Endothelial cell of hepatic sinusoid (primary cell): ENCODE results near the gene SEC61A1.

Source experiments
- in situ Hi-C: cut with HindIII; loops from 2 replicates; pipeline ENCODE4 v1.10.0; 2017; ENCODE audit warnings: low sequenced_read_pairs

Gene SEC61A1

GRCh38 chr3:128056258-128056657, 4.0 kb downstream of the SEC61A1 start:
- in situ Hi-C loops, result no loop called here

GRCh38 chr3:128060473-128061381, 8.5 kb downstream of the SEC61A1 start:
- in situ Hi-C loops, result loop anchor here (5.0 kb wide), 1 partner anchor 58 kb away; no protein-coding TSS in a partner anchor

GRCh38 chr3:128062033-128062745, 10.0 kb downstream of the SEC61A1 start:
- in situ Hi-C loops, result loop anchor here (5.0 kb wide), 1 partner anchor 60 kb away; no protein-coding TSS in a partner anchor

GRCh38 chr3:128063865-128064264, 11.6 kb downstream of the SEC61A1 start:
- in situ Hi-C loops, result loop anchor here (5.0 kb wide), 1 partner anchor 62 kb away; no protein-coding TSS in a partner anchor

- in situ Hi-C loops, result loop anchor here (5.0 kb wide), 1 partner anchor 63 kb away; no protein-coding TSS in a partner anchor
Observed at GRCh38 chr3:128064962-128065361, 12.7 kb downstream of the SEC61A1 start.

- in situ Hi-C loops, result no loop called here
Observed at GRCh38 chr3:128066114-128066513, 13.9 kb downstream of the SEC61A1 start.

GRCh38 chr3:128066676-128067075, 14.4 kb downstream of the SEC61A1 start:
- in situ Hi-C loops, result no loop called here

GRCh38 chr3:128067489-128067888, 15.3 kb downstream of the SEC61A1 start:
- in situ Hi-C loops, result no loop called here

GRCh38 chr3:128068156-128068620, 16.0 kb downstream of the SEC61A1 start:
- in situ Hi-C loops, result no loop called here

- in situ Hi-C loops, result no loop called here
Observed at GRCh38 chr3:128069271-128069670, 17.0 kb downstream of the SEC61A1 start.

- in situ Hi-C loops, result no loop called here
Observed at GRCh38 chr3:128070898-128071591, 18.8 kb downstream of the SEC61A1 start.

GRCh38 chr3:128071771-128072453, 19.7 kb downstream of the SEC61A1 start:
- in situ Hi-C loops, result no loop called here

GRCh38 chr3:128072454-128073184, 20.4 kb downstream of the SEC61A1 start:
- in situ Hi-C loops, result no loop called here

- in situ Hi-C loops, result no loop called here
Observed at GRCh38 chr3:128073185-128073725, 21.0 kb downstream of the SEC61A1 start.

GRCh38 chr3:128073807-128074206, 21.6 kb downstream of the SEC61A1 start:
- in situ Hi-C loops, result no loop called here

GRCh38 chr3:128074851-128075521, 22.7 kb downstream of the SEC61A1 start:
- in situ Hi-C loops, result no loop called here

- in situ Hi-C loops, result no loop called here
Observed at GRCh38 chr3:128075522-128076482, 23.6 kb downstream of the SEC61A1 start.
